ENCODE results near the gene SIAH2. TPM values are rescaled to one million over a fixed set of nuclear protein-coding genes. Genes with fewer than 3 reads are reported as not detected.

The SIAH2 gene
- total RNA-seq, 1 donor, result 22.5 TPM

- TF ChIP-seq CTCF (IDR thresholded peaks at IDR 0.05; ENCODE audit: insufficient read depth, low read length), result no peak
- DNase-seq (ENCODE audit: low read depth), result peak; percentile 57
- no peak overlapping the region for H3K4me3 ChIP-seq (ENCODE audit: low read depth, low read length)
Measured at GRCh38 chr3:150737874-150738679, 24.9 kb downstream of the SIAH2 start.

- no peak overlapping the region for H3K4me3 ChIP-seq (ENCODE audit: low read depth, low read length)
- DNase-seq (ENCODE audit: low read depth), result peak; percentile 57
- no peak for TF ChIP-seq CTCF (IDR thresholded peaks at IDR 0.05; ENCODE audit: insufficient read depth, low read length)
Measured at GRCh38 chr3:150736903-150737832, 25.8 kb downstream of the SIAH2 start.

GRCh38 chr3:150736316-150736719, 26.7 kb downstream of the SIAH2 start:
- TF ChIP-seq CTCF (IDR thresholded peaks at IDR 0.05; ENCODE audit: insufficient read depth, low read length), result no peak
- no peak overlapping the region for H3K4me3 ChIP-seq (ENCODE audit: low read depth, low read length)
- DNase-seq (ENCODE audit: low read depth), result no peak

- H3K4me3 ChIP-seq (ENCODE audit: low read depth, low read length), result no peak overlapping the region
- no peak for DNase-seq (ENCODE audit: low read depth)
- no peak for TF ChIP-seq CTCF (IDR thresholded peaks at IDR 0.05; ENCODE audit: insufficient read depth, low read length)
Measured at GRCh38 chr3:150734795-150735119, 28.2 kb downstream of the SIAH2 start.

GRCh38 chr3:150733936-150734794, 28.8 kb downstream of the SIAH2 start:
- DNase-seq (ENCODE audit: low read depth), result no peak
- no peak overlapping the region for H3K4me3 ChIP-seq (ENCODE audit: low read depth, low read length)
- no peak for TF ChIP-seq CTCF (IDR thresholded peaks at IDR 0.05; ENCODE audit: insufficient read depth, low read length)

- DNase-seq (ENCODE audit: low read depth), result no peak
- TF ChIP-seq CTCF (IDR thresholded peaks at IDR 0.05; ENCODE audit: insufficient read depth, low read length), result no peak
- H3K4me3 ChIP-seq (ENCODE audit: low read depth, low read length), result no peak overlapping the region
Measured at GRCh38 chr3:150733373-150733935, 29.5 kb downstream of the SIAH2 start.

All from fibroblast of the aortic adventitia (primary cell).